HepG2 (cell line): ENCODE results near the gene SMAD3. TPM values are rescaled to one million over a fixed set of nuclear protein-coding genes. Genes with fewer than 3 reads are reported as not detected.

ENCODE experiments used
- ARHGAP35 ChIP-seq: sonication (generic); formaldehyde crosslinking; IDR thresholded peaks from 2 replicates; pipeline ENCODE4 v1.9.0; 2022; ENCODE audit warnings: mild to moderate bottlenecking, inconsistent platforms, moderate library complexity, missing genetic modification reagents, borderline replicate concordance
- GLMP ChIP-seq: sonication (generic); formaldehyde crosslinking; IDR thresholded peaks from 2 replicates; pipeline ENCODE4 v1.9.0; 2021; ENCODE audit warnings: missing genetic modification reagents, mild to moderate bottlenecking, borderline replicate concordance
- GTF2F1 ChIP-seq: fragments of 150-350 bp; IDR thresholded peaks from 2 replicates; pipeline ENCODE4 v1.6.1; 2014; ENCODE audit warnings: low read length
- HMGA1 ChIP-seq: sonication (generic); formaldehyde crosslinking; conservative IDR thresholded peaks from 2 replicates; pipeline ENCODE4 v1.4.0; 2020; ENCODE audit warnings: missing genetic modification reagents
- NR0B2 ChIP-seq: sonication (generic); formaldehyde crosslinking; IDR thresholded peaks from 2 replicates; pipeline ENCODE4 v1.4.0; 2020; ENCODE audit warnings: mild to moderate bottlenecking, missing genetic modification reagents
- PRDM10 ChIP-seq: sonication (generic); formaldehyde crosslinking; IDR thresholded peaks from 2 replicates; pipeline ENCODE4 v1.4.0; 2020; ENCODE audit warnings: low read depth, missing genetic modification reagents
- SOX13 ChIP-seq, 3 experiments: fragments of 450-650 bp in 1 of 3; sonication (generic) in 1 of 3; formaldehyde crosslinking in 1 of 3; IDR thresholded peaks in 2 of 3; conservative IDR thresholded peaks in 1 of 3; 2 replicates each; pipeline versions ENCODE4 v1.5.0 to v1.6.1; 2016 to 2020; ENCODE audit warnings: antibody characterized with exemption in 1 of 3, mild to moderate bottlenecking in 1 of 3, missing compliant biosample characterization in 1 of 3, missing genetic modification reagents in 1 of 3, moderate library complexity in 1 of 3
- ZBTB26 ChIP-seq: IDR thresholded peaks from 2 replicates; pipeline ENCODE4 v1.6.1; 2016; ENCODE audit warnings: missing compliant biosample characterization, missing genetic modification reagents, borderline replicate concordance
- ZNF101 ChIP-seq: sonication (generic); formaldehyde crosslinking; IDR thresholded peaks from 2 replicates; pipeline ENCODE4 v1.4.0; 2020; ENCODE audit warnings: mild to moderate bottlenecking, low read depth, missing genetic modification reagents, borderline replicate concordance
- ZXDC ChIP-seq: sonication (generic); formaldehyde crosslinking; IDR thresholded peaks from 2 replicates; pipeline ENCODE4 v1.5.0; 2020; ENCODE audit warnings: mild to moderate bottlenecking, missing genetic modification reagents
- polyA plus RNA-seq, 8 experiments: library from polyadenylated mRNA; depleted of rRNA in 3 of 8; stranded (reverse) in 7 of 8; unstranded in 1 of 8; fragments of >200 nt; fragmentation: Illumina TruSeq in 4 of 8; extraction: Trizol in 4 of 8; gene quantifications; 2 replicates each; pipeline versions ENCODE4 v1.2.1 to v1.2.3, GENCODE V29; 2011 to 2016; ENCODE audit warnings: low read depth in 4 of 8, missing spikeins in 1 of 8, mixed read lengths in 1 of 8; ENCODE audit not compliant: insufficient read depth in 1 of 8
- total RNA-seq, 5 experiments: library from RNA; depleted of rRNA; stranded (reverse); fragments of >200 nt; fragmentation: Illumina TruSeq; extraction: Trizol; gene quantifications; 2 replicates each; pipeline ENCODE4 v1.2.3, GENCODE V29; 2016; ENCODE audit warnings: low read depth in 1 of 5

Gene SMAD3
- total and polyA plus RNA-seq, 2 of the 13 experiments (the other 11 are each of a cell fraction or from before 2014, with no cell fraction given): 8.6 to 56.3 TPM

GRCh38 chr15:67064607-67065530, 533 bp upstream of the SMAD3 start (continued):
- TF ChIP-seq PRDM10 (CRISPR knock-in tag) (no peak), HMGA1 (no peak), GLMP (CRISPR knock-in tag) (no peak; the same call in 1 of the 2 replicates), NR0B2 (CRISPR knock-in tag) (peak; percentile 74; the same call in 1 of the 2 replicates), ARHGAP35 (CRISPR knock-in tag) (no peak; the same call in 1 of the 2 replicates), ZNF101 (CRISPR knock-in tag) (no peak), ZBTB26 (CRISPR knock-in tag) (no peak; the same call in 1 of the 2 replicates), GTF2F1 (no peak), SOX13 (IDR thresholded peaks at IDR 0.05) (no peak), SOX13 (CRISPR knock-in tag; conservative IDR thresholded peaks at IDR 0.05 in 1 of 2, IDR thresholded peaks at IDR 0.05 in 1 of 2) (peak in 1 of 2 experiments; percentile 24; a peak in 1 of 4 replicates), ZXDC (CRISPR knock-in tag) (0 out of 2 replicates have a peak, but pooled peaks have one; percentile 33)
